Stimulated activated CD4-positive, alpha-beta T cell treated with anti-CD3 and anti-CD28 coated beads, Interleukin-2, amount 100 ng/mL, for 24 hours (primary cell): ENCODE measurements around the gene LAMA2.
A peak's percentile ranks its signal among the peaks of the same experiment; 100 is the strongest.

Source experiments
- DNase-seq, 2 donors: peaks; one replicate each; pipeline ENCODE4 v3.0.0-alpha.2; 2020

The LAMA2 gene, protein sequence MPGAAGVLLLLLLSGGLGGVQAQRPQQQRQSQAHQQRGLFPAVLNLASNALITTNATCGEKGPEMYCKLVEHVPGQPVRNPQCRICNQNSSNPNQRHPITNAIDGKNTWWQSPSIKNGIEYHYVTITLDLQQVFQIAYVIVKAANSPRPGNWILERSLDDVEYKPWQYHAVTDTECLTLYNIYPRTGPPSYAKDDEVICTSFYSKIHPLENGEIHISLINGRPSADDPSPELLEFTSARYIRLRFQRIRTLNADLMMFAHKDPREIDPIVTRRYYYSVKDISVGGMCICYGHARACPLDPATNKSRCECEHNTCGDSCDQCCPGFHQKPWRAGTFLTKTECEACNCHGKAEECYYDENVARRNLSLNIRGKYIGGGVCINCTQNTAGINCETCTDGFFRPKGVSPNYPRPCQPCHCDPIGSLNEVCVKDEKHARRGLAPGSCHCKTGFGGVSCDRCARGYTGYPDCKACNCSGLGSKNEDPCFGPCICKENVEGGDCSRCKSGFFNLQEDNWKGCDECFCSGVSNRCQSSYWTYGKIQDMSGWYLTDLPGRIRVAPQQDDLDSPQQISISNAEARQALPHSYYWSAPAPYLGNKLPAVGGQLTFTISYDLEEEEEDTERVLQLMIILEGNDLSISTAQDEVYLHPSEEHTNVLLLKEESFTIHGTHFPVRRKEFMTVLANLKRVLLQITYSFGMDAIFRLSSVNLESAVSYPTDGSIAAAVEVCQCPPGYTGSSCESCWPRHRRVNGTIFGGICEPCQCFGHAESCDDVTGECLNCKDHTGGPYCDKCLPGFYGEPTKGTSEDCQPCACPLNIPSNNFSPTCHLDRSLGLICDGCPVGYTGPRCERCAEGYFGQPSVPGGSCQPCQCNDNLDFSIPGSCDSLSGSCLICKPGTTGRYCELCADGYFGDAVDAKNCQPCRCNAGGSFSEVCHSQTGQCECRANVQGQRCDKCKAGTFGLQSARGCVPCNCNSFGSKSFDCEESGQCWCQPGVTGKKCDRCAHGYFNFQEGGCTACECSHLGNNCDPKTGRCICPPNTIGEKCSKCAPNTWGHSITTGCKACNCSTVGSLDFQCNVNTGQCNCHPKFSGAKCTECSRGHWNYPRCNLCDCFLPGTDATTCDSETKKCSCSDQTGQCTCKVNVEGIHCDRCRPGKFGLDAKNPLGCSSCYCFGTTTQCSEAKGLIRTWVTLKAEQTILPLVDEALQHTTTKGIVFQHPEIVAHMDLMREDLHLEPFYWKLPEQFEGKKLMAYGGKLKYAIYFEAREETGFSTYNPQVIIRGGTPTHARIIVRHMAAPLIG (N-terminal part only)

DNA sequence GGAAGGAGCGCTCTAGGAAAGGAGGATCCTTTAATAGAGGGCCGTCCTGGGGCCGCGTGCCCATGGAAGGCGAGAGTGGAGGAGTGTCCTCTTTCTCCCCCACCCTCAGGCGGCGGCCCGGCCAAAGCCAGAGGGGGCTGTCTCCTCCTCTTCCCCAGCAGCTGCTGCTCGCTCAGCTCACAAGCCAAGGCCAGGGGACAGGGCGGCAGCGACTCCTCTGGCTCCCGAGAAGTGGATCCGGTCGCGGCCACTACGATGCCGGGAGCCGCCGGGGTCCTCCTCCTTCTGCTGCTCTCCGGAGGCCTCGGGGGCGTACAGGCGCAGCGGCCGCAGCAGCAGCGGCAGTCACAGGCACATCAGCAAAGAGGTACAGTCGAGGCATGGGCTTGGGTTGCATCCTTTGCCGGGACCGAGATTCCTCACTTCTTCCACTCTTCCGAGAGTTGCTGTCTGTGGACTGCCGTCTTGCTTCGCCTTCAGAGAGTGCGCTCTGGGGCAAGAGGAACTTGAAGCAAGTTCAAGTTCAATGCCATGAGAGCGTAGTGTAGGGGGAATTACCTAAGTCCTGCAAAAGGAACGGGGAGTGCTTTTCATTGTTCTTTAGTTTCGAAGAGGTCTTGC is at the start of gene LAMA2:
Gene LAMA2 (plus strand): TSS at position 148 of the 621 bp plus-strand sequence. CDS start 108 bp downstream, at position 256.
- peak in 1 of 2 donors; percentile 10 for DNase-seq

DNA sequence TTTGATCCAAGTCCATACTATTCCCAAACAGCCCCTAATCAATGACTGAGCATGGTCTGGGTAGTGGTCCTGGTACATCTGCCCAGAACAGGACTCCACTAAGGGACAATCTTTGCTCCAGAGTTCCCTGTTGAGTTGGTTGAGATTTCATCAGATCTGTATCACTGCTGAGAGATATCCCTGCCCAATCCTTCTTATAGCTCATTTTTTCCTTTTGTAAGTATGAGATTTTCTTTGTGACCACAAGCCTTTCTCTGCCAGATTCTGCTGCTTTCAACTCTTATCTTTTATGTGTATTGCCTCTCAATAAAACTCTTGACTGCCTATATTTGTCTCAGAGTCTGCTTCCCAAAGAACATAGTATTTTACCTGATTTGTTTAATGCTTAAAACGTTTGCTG is 46.2 kb upstream of the LAMA2 start:
- DNase-seq = no peak

DNA sequence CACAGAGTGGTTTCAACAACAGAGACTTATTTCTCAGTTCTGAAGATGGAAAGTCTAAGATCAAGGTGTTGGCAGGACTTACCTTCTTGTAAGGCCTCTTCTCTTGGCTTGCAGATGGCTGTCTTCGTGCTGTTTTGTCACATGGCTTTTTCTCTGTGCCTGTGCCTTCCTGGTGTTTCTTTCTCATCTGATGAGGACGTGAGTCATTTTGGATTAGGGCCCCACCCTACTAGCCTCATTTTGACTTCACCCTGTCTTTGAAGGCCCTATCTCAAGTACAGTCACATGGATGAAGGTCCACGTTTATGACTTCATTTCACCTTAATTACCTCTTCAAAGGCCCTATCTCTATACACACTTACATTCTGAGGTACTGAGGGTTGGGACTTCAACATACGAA is 41.4 kb upstream of the LAMA2 start:
- no peak for DNase-seq

DNA sequence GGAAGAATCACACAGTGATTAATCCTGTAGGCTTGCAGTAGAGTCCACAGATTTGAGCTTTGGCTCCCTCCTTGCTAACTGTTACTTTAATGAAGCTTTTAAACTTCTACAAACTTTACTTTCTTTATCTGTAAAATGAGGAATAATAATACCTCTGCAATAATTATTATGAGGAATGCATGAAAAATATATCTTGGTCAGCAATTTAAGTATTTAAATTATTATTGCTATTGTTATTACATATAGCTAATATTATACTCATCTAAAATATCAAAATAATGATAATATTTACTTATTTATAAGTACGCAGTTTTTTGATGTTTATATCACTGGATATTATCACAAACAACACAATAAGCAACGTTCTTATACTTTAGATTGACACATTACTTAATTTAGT is 38.3 kb upstream of the LAMA2 start:
- no peak for DNase-seq

DNA sequence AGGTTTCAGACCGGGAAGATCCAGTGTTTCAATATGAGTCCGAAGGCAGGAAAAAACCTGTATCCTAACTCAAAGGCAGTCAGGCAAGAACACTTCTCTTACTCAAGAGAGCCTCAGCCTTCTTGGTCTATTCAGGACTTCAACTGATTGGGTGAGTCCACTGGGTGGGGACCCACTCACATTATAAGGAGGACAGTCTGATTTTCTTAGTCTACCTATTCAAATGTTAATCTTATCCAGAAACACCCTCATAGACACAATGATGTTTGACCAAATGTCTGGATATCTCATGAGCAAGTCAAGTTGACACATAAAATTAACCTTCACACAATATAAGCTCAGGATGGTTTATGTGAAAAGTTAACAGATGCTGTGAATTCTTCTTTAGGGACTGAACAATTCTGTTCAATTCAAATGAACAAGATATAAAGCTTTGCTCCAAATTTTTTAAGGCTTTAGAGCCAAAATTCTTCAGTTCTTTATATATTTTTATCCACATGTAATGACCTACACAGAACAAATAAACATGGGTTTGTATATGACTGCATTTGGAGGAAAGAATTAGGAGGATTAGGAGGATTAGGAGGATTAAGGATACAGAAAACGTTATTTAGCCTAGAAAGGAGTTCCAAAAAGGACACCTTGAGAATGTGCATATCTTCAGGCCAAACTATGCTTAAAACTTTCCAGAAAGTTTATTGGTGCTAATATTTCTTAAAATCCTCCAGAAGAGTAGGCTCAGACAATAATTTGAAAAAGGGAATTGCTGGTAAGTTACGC is 35.3 kb upstream of the LAMA2 start:
- no peak for DNase-seq

DNA sequence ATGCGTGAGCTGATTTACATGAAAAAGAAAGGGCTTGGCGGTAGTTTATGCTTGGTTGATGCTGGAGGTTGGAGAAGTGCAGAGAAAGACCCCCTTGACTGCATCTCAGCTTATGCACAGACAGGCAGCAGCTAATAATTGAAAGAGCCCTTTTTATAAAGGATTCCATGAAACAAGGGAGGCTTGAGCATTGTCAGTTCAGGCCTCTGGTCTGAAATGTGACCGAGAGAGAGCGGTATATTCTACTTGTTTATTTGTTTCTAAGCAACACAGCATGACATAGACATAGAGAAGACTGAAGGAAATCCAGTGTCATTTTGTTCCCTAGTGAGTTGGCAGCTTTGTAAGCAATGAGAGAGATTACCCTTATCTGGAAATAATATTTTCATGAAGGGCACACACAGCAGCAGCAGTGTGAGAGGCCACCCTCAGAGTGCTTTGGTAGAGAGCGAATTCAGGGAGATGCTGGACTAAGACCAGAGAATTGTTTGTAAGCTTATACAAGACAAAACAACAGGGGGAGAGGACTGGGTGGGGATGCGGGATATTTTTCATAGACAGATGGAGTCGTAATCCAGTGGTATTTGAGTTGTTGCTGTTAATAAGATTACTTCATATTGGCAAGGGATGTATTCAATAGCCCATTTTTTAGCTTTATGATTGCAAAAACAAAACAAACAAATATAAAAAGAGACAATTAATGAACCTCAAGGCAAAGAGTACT is 34.6 kb upstream of the LAMA2 start:
- no peak for DNase-seq

DNA sequence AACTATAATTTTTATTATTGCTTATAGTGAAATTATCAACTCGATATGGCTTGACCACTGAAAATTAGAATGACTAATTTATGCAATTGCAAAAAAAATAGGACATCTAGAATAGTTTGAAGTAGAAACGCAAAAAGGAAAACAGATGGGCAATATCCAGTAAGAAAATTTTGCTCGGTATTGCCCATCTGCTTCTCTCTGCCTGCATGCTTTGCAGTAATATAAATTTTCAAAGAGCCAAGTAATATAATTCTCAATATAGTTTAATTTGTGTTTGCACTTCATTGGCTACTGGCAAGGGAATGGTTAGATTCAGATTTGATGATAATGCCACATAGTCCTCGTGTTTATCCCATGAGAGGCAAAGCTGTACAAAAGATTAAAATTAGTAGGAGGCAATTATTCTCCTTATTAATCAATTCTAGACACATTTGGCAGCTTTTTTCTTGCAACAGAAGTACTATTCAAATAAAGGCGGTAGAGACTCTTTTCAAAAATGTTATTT is 27.3 kb upstream of the LAMA2 start:
- no peak for DNase-seq

DNA sequence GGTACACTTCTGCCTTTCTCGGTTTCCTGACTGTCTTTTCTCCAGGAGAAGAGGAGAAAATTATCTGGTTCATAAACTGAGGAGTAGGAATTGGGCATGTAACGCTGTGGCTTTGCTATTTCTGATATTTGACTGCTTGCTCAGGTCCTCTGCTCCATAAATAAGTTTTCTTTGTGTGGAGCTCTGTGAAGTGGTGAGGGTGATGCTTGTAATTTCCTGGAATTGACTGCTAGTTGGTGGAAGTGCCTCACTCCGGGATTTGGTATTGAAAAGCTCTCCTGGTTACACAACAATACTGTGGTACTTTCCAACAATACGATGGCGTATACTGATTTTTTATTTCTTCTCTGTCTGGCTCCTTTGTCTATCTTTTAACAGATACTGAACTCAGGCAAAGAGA is 25.1 kb upstream of the LAMA2 start:
- DNase-seq = no peak

DNA sequence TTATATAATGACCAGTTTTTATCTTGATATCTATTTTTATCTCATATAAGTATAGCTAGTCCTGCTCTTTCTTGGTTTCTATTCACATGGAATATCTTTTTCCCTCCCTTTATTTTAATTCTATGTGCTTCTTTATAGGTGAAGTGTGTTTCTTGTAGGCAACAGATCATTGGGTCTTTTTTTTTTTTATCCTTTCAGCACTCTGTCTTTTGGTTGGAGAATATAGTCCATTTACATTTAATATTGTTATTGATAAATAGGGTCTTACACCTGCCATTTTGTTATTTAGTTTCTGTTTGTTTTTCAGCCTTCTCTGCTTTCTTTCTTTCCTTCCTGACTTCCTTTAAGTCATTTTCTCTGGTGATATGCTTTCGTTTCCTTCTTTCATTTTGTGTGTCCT is 22.2 kb upstream of the LAMA2 start:
- no peak for DNase-seq

DNA sequence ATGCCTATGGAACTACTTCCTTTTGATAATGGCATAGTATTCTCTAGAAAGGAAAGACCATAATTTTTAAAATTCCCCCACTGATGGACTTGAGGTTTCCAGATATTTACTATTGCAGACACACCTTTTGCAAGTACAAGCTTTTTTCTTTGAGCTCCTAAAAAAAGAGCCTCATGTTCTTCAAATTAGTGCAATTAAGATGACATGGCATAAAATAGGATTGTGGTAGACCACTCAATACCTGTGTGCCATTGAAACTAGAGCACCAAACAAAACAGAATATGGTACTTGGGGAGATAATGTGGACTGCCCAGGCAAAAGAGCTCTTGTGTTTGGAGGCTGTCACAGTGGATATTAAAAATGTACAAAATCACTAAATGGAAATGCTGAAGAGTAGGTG is 19.0 kb upstream of the LAMA2 start:
- no peak for DNase-seq

DNA sequence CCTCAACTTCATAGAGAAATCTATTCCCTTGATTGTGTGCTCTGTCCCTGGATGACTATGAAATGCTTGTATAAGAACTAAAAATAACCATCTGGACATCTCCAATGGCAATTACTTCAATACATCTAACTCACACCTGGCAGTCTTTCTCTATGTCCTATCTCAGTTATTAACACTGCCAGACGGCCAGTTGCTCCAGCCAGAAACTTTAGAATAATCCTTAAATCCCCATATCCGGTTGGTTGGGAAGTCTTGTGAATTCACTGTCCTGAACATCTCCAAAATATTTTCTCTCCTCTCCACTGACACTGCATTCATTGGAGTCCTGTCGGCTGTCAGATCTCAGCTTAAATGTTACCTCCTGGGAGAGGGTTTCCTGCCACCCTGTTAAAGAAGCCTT is 12.2 kb upstream of the LAMA2 start:
- no peak for DNase-seq

DNA sequence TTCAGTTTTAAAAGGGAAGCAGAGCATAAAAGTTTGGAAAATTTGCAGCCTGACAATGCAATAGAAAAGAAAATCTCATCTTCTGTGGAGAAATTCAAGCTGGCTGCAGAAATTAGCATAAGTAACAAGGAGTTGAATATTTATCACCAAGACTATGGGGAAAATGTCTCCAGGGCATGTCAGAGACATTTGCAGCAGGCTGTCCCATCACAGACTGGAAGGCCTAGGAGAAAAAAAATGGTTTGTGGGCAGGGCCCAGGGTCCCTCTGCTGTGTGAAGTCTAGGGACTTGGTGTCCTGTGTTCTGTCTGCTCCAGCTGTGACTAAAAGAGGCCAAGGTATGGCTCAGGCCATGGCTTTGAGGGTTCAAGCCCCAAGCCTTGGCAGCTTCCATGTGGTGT is 8.1 kb upstream of the LAMA2 start:
- no peak for DNase-seq

DNA sequence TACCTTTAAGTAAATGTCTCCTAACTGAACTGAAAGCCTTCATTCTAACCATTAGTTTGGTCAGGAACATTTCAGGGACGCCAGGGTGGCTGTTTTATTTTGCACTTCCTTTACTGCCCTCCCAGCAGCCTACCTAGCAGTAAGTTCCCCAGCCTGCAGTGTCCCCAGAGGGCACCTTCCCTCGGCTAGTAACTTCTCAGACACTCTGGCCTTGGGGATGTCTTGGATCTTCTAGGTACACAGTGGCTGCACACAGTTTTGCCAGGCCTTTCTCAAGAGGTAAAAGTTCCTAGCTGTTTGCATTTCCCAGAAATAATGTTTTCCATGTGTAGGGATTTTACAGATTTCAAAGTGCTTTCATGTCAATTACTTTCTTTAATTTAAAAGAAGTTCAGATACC is 378 bp upstream of the LAMA2 start:
- no peak for DNase-seq

DNA sequence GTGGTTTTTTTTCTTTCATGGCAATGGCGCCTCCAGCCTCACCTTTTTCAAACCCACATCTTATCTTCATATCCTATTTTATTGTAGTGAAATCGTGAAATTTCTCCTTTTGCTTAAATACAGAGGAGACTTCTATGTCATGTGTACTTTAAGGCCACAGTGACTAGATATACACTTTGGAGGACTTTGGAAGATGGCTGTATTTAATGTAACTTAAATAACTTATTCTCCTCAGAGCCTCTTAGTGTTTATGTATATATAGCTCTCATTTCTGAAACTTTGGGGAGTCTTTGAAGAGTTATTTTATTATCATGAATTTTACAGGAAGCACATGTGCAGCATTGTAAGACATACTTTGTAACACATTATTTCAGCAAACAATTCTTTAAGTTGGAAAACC is 968 bp downstream of the LAMA2 start:
- no peak for DNase-seq

DNA sequence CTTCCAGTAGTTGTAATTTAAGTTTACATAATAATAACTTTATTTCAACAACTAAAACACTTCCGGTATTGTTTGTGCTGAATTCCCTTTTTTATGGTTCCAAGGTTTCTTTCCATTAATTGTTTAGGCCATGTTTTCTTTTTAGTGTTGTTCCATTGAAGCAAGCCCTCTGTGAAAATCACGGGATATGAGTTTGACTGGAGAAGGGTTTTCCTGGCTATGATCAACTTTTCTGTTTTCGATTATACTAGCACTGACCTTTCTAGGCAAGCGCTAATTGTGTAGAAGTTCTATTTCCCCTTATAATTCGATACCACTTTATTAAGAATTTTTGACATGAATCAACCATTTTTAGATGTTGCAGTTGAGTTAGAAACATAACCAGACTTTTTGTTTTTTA is 2.4 kb downstream of the LAMA2 start:
- DNase-seq = no peak

DNA sequence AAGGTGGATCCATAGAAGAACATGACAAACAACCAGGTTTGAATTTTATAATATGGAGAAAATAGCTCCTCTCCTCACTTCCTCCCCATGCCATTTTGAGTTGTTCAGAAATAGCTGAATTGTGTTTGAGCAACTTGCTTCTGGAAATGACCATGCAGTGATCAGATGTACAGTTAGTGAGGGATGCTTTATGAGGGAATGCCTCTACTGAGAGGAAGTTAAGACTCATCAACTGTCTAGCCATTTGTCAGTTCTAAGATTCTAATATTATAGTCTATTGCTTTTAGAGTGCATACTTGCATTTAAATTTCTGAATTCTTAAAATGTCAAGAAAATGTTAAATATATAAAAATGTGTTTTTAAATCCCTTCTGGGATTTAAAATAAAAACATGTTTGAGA is 3.8 kb downstream of the LAMA2 start:
- no peak for DNase-seq

DNA sequence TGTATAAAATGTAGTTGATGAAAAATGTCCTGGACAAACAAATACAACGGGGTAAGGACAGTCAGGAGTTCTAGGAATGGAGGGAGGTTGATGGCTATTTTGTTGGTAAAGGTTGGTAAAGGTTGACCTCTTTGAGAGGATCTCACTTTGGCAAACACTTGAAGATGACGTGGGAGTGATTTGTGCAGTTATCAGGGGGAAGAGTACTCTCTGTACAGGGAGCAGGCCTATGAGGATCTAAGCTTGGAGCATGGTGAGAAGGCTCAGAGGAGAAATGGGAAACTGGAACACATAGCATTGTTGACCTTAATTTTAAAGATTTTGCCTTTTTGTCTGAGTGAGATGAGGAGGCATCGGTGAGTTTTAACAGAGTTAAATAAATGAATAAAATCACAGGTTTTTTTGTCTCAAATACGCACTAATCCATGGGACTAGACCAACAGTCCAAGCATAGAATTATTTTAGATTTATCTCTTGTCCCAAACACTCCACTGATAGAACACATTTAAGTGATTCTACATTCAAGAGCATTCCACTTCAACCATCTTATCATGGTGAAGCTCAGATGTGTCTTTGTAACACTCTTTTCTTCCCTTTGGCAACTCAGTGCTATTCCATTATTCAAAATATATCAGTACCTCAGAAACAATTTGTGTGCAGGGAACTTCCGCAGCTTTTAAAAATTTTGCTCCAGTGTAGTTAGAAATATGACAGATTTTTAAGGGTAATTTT is 5.7 kb downstream of the LAMA2 start:
- no peak for DNase-seq

DNA sequence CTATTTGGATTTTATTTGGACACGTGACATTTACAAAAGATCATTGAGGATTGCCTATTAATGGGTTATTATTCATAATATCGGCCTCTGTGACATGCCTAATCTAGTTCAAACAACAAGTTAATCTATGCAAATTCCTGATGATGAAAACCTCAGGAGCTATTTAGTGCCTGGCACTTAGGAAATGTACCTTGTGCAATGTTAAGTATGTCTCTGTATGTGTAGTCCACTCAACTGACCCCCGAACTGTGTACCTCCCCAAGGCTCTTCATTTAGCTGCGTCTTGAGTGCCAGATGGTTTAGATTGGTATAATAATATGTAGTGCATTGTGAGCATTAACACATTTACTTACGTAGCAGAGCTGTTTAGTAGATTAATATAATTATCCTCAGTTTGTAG is 6.9 kb downstream of the LAMA2 start:
- no peak for DNase-seq

DNA sequence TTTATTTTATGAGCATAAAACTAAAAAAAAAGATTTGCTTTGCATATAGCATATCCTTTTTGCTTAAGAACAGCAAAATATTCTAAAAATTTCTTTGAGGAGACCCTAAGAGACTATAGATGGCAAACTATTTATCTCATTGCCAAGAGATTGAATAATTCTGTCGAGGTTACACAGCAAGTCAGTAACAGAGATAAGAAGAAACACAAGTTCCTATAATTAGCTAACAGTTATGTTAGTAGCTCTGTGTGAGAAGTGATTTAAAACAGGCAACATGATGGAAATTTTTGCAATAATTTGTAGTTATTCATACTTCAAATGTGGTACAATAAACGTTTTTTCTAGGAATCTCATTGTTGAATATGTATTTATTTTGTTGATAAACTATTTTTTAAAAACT is 9.1 kb downstream of the LAMA2 start:
- DNase-seq = no peak

DNA sequence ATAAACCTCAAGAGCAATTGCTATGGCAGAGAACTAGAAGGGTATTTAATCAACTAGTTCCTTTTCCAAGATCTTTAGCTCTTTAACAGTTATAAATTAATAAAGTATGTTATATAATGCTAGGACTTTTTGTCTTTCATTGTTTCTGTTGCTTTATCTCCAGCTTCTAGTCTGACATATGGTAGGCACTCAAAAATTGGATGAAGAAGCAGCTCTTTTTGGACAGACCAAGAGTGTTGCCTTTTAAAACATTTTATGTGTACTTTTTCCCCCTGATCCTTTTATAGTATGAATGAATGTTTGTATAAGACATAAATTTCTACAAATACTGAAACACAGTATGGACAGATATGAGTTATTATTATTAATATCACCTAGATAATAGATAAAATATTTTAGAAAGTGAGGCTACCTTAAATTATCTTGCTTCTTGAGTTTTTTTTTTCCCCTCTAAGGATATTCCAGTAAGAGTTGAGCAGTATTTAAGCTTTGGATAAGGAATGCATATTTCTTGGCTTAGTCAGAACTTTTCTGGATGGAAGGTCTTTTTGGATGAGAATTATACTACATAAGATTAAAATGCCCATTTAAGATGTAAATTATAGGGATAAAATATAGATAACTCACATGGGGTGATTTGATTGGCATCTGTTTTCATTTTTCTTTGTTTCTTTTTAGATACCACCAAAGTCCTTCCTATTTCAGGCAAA is 16.6 kb downstream of the LAMA2 start:
- no peak for DNase-seq
